Esophagus squamous epithelium (tissue), 4 donors: ENCODE data around the gene PCNP.
"Not testable (repeated sequence)": the region's sequence is repeated elsewhere in the genome, so short reads cannot be mapped to it uniquely, and the experiment has no call there.

Source experiments
- CTCF ChIP-seq, 6 experiments: fragments of 450-650 bp in 4 of 6; fragments of 200-600 bp in 2 of 6; sonication (generic) in 2 of 6; IDR thresholded peaks; one replicate each; pipeline ENCODE4 v1.5.1; 2016 to 2019; ENCODE audit warnings: antibody characterized with exemption in 6 of 6, mild to moderate bottlenecking in 4 of 6, moderate library complexity in 4 of 6
- POLR2A ChIP-seq, 4 donors: fragments of 450-650 bp; IDR thresholded peaks; one replicate each; pipeline ENCODE4 v1.6.1; 2017; ENCODE audit warnings: antibody characterized with exemption in 4 of 4, mild to moderate bottlenecking in 4 of 4, moderate library complexity in 3 of 4

- TF ChIP-seq POLR2A, CTCF (IDR thresholded peaks at IDR 0.05): not testable (repeated sequence)
Measured at GRCh38 chr3:101553381-101553780, 20.6 kb upstream of the PCNP start.
